ENCODE results near the gene KCTD10. TPM values are rescaled to one million over a fixed set of nuclear protein-coding genes. Genes with fewer than 3 reads are reported as not detected.
"Not testable (repeated sequence)": the region's sequence is repeated elsewhere in the genome, so short reads cannot be mapped to it uniquely, and the experiment has no call there.

KCTD10 gene
- total RNA-seq, 4 donors from 2014 or later: 38.2 to 88.4 (median 63.6) TPM

GRCh38 chr12:109434582-109434981, 42.5 kb downstream of the KCTD10 start:
- Histone ChIP-seq H3K9me3 (no peaks in the 10 kb centered on the region), H3K27ac (no peak overlapping the region), H3K27me3 (no peaks in the 10 kb centered on the region), H3K36me3 (no peaks in the 10 kb centered on the region), H3K4me1 (no peaks in the 10 kb centered on the region), H3K4me3 (no peak overlapping the region)
- no peak for DNase-seq
- TF ChIP-seq POLR2A (IDR thresholded peaks at IDR 0.05): no peak
- TF ChIP-seq CTCF (IDR thresholded peaks at IDR 0.05): no peak
- intact Hi-C loops (cut with DNase I; ENCODE audit: low total_unique reads): no loop called here

- DNase-seq: peak in 1 of 2 donors; percentile 18
- Histone ChIP-seq H3K27ac (no peak overlapping the region), H3K27me3 (no peaks in the 10 kb centered on the region), H3K4me3 (no peak overlapping the region), H3K9me3 (no peaks in the 10 kb centered on the region), H3K4me1 (no peaks in the 10 kb centered on the region), H3K36me3 (no peaks in the 10 kb centered on the region)
- TF ChIP-seq CTCF (IDR thresholded peaks at IDR 0.05) (no peak), POLR2A (IDR thresholded peaks at IDR 0.05) (no peak)
- intact Hi-C loops (cut with DNase I; ENCODE audit: low total_unique reads): no loop called here
Observed at GRCh38 chr12:109433618-109434017, 43.5 kb downstream of the KCTD10 start.

GRCh38 chr12:109432842-109433304, 44.2 kb downstream of the KCTD10 start:
- Histone ChIP-seq H3K4me1 (no peaks in the 10 kb centered on the region), H3K36me3 (no peaks in the 10 kb centered on the region), H3K9me3 (no peaks in the 10 kb centered on the region), H3K4me3 (no peak overlapping the region), H3K27ac (peak overlapping the region in 1 of 2 donors; percentile 16), H3K27me3 (no peaks in the 10 kb centered on the region)
- intact Hi-C loops (cut with DNase I; ENCODE audit: low total_unique reads): no loop called here
- TF ChIP-seq CTCF (IDR thresholded peaks at IDR 0.05): peak; percentile 67 to 81 (median 74)
- no peak for TF ChIP-seq POLR2A (IDR thresholded peaks at IDR 0.05)
- DNase-seq: peak; percentile 77 to 85

GRCh38 chr12:109432431-109432830, 44.7 kb downstream of the KCTD10 start:
- H3K9me3 ChIP-seq: no peaks in the 10 kb centered on the region
- intact Hi-C loops (cut with DNase I; ENCODE audit: low total_unique reads): no loop called here
- no peaks in the 10 kb centered on the region for H3K4me1 ChIP-seq
- H3K27ac ChIP-seq: no peak overlapping the region
- no peak for TF ChIP-seq CTCF (IDR thresholded peaks at IDR 0.05)
- no peaks in the 10 kb centered on the region for H3K27me3 ChIP-seq
- H3K36me3 ChIP-seq: no peaks in the 10 kb centered on the region
- DNase-seq: no peak
- no peak overlapping the region for H3K4me3 ChIP-seq

- DNase-seq: no peak
- TF ChIP-seq POLR2A (IDR thresholded peaks at IDR 0.05) (no peak), CTCF (IDR thresholded peaks at IDR 0.05) (no peak)
- intact Hi-C loops (cut with DNase I; ENCODE audit: low total_unique reads): no loop called here
Observed at GRCh38 chr12:109430244-109430643, 46.9 kb downstream of the KCTD10 start.

GRCh38 chr12:109428804-109429203, 48.3 kb downstream of the KCTD10 start:
- intact Hi-C loops (cut with DNase I; ENCODE audit: low total_unique reads): loop anchor here (10.0 kb wide), 1 partner anchor 56 kb away; no protein-coding TSS in a partner anchor
- not testable (repeated sequence) for H3K27me3 ChIP-seq, H3K9me3 ChIP-seq, H3K36me3 ChIP-seq, H3K27ac ChIP-seq, H3K4me3 ChIP-seq, DNase-seq, H3K4me1 ChIP-seq

More at GRCh38 chr12:109430244-109430643, 46.9 kb downstream of the KCTD10 start:
- H3K9me3 ChIP-seq: no peaks in the 10 kb centered on the region
- H3K36me3 ChIP-seq: no peaks in the 10 kb centered on the region
- no peak overlapping the region for H3K4me3 ChIP-seq
- H3K27ac ChIP-seq: no peak overlapping the region
- H3K4me1 ChIP-seq: no peaks in the 10 kb centered on the region
- H3K27me3 ChIP-seq: no peaks in the 10 kb centered on the region

Data from uterus (tissue), 4 donors.